Measurements from ENCODE around the gene CRAT. TPM values are rescaled to one million over a fixed set of nuclear protein-coding genes. Genes with fewer than 3 reads are reported as not detected.

Gene CRAT
- total and polyA plus RNA-seq, 2 donors (not counting 1 experiment from before 2014, with no cell fraction given), result 34.0 to 45.1 TPM

DNA sequence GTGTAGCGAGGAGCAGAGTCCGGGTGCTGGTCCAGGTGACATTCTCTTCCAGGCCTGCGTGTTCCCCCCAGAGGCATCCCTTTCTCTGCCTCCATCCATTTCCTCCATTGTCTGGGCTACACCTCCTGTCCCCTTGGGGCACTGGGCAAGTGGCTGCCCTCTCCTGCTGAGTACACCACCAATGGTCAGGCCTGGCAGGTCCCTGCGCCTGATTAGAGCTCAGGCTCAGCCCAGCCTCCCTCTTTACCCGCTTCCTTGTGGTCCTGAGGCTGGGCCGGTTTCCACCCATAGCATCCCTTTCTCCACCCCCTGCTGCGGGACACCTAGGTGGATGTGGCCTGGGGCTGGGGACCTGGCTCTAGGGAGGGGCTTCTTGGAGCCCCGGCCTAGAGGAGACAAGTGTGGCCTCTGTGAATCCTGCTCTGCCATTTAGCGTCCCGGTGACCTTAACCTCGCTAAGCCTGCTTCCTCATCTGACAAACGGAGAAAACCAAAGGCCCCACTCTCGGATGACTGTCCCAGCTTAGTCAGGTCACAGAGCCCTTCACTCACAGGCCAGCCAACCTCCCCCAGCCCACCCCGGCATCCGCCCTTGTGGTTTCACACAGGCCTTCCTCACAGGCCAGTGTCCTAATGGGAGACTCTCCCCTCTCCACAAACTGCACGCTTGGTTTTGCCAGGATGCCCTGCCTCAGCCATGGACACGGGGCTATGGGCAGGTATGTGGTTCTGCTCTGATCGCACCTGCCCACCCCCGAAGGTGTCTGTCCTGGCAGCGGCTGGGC, 16.8 kb downstream of the CRAT start:
- Histone ChIP-seq H3K36me3 (ENCODE audit: control insufficient read depth, insufficient read depth, low read length) (peaks cover 9% of the 10 kb centered on the region), H3K4me3 (replicated peaks in 1 of 4; ENCODE audit: control extremely low read depth in 1 of 4, insufficient read depth in 1 of 4, low read depth in 3 of 4, low read length in 4 of 4) (no peak overlapping the region), H3K27me3 (ENCODE audit: control insufficient read depth, insufficient read depth, low read length) (no peaks in the 10 kb centered on the region), H3K4me2 (ENCODE audit: extremely low read depth, insufficient read depth, low read length) (no peak overlapping the region), H4K20me1 (ENCODE audit: control insufficient read depth, extremely low read depth, insufficient read depth, low read length) (no peaks in the 10 kb centered on the region), H3K79me2 (ENCODE audit: control insufficient read depth, insufficient read depth, low read length) (no peaks in the 10 kb centered on the region), H3K9ac (ENCODE audit: insufficient read depth, low read length) (no peak overlapping the region), H2AFZ (ENCODE audit: low read length) (no peak overlapping the region), H3K9me3 (ENCODE audit: control insufficient read depth, insufficient read depth, low read depth, low read length) (no peaks in the 10 kb centered on the region), H3K4me1 (ENCODE audit: control insufficient read depth, extremely low read depth, insufficient read depth, low read length) (no peaks in the 10 kb centered on the region), H3K27ac (ENCODE audit: insufficient read depth, low read length) (no peak overlapping the region)
- TF ChIP-seq EZH2 (IDR thresholded peaks at IDR 0.05; ENCODE audit: low read length, missing control alignments), result no peak
- TF ChIP-seq, protein P1, sequence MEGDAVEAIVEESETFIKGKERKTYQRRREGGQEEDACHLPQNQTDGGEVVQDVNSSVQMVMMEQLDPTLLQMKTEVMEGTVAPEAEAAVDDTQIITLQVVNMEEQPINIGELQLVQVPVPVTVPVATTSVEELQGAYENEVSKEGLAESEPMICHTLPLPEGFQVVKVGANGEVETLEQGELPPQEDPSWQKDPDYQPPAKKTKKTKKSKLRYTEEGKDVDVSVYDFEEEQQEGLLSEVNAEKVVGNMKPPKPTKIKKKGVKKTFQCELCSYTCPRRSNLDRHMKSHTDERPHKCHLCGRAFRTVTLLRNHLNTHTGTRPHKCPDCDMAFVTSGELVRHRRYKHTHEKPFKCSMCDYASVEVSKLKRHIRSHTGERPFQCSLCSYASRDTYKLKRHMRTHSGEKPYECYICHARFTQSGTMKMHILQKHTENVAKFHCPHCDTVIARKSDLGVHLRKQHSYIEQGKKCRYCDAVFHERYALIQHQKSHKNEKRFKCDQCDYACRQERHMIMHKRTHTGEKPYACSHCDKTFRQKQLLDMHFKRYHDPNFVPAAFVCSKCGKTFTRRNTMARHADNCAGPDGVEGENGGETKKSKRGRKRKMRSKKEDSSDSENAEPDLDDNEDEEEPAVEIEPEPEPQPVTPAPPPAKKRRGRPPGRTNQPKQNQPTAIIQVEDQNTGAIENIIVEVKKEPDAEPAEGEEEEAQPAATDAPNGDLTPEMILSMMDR (conservative IDR thresholded peaks at IDR 0.05 in 1 of 2, IDR thresholded peaks at IDR 0.05 in 1 of 2; ENCODE audit: low read depth in 1 of 2, low read length in 2 of 2), result no peak
- no peak for DNase-seq (ENCODE audit: low read depth in 2 of 2)

DNA sequence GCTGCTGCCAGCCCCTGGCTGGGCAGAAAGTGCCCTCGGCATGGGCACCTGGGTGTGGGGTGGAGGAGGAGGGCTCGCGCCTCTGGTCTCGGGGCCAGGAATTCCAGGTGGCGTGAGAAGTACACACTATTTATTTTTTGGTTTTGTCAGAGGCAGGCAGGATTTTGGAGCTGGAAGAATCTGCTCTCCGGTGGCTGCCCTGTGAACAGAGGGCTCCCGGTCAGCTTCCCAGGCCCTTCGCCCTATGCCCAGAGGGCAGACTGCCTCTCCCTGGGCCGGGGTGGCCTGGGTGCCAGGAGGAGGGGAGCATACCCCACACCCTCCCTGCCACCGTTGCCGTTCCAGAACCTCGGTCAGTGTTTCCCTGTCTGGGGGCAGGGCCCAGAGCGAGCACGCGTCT, 21.3 kb downstream of the CRAT start:
- H3K4me1 ChIP-seq (ENCODE audit: control insufficient read depth, extremely low read depth, insufficient read depth, low read length), result no peaks in the 10 kb centered on the region
- no peaks in the 10 kb centered on the region for H3K9me3 ChIP-seq (ENCODE audit: control insufficient read depth, insufficient read depth, low read depth, low read length)
- no peak overlapping the region for H2AFZ ChIP-seq (ENCODE audit: low read length)
- no peaks in the 10 kb centered on the region for H4K20me1 ChIP-seq (ENCODE audit: control insufficient read depth, extremely low read depth, insufficient read depth, low read length)
- no peaks in the 10 kb centered on the region for H3K79me2 ChIP-seq (ENCODE audit: control insufficient read depth, insufficient read depth, low read length)
- peaks cover 2% of the 10 kb centered on the region for H3K36me3 ChIP-seq (ENCODE audit: control insufficient read depth, insufficient read depth, low read length)
- TF ChIP-seq, protein P1 (conservative IDR thresholded peaks at IDR 0.05 in 1 of 2, IDR thresholded peaks at IDR 0.05 in 1 of 2; ENCODE audit: low read depth in 1 of 2, low read length in 2 of 2), result no peak
- no peak for TF ChIP-seq EZH2 (IDR thresholded peaks at IDR 0.05; ENCODE audit: low read length, missing control alignments)
- no peak overlapping the region for H3K4me3 ChIP-seq (replicated peaks in 1 of 4; ENCODE audit: control extremely low read depth in 1 of 4, insufficient read depth in 1 of 4, low read depth in 3 of 4, low read length in 4 of 4)
- no peak overlapping the region for H3K9ac ChIP-seq (ENCODE audit: insufficient read depth, low read length)
- H3K27me3 ChIP-seq (ENCODE audit: control insufficient read depth, insufficient read depth, low read length), result no peaks in the 10 kb centered on the region
- no peak for DNase-seq (ENCODE audit: low read depth in 2 of 2)
- H3K4me2 ChIP-seq (ENCODE audit: extremely low read depth, insufficient read depth, low read length), result no peak overlapping the region
- no peak overlapping the region for H3K27ac ChIP-seq (ENCODE audit: insufficient read depth, low read length)

DNA sequence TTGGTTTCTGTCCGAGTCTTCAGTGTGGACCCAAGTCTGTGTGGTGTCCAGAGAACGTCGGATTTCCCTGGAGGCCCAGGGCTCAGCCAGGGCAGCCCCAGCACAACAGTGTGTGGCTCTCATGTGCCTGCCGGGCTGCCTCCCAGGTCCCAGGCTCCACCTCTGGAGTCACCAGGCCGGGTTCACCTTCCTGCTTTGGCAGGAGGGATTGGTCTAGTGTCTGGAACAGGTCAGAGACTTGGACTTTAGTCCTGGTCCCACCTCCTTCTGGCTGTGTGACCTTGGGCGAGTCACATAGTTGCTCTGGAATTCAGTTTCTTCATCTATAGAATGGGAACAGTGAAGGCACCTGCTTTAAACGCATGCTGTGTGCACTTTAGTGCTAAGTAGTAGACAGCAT, 26.5 kb downstream of the CRAT start:
- Histone ChIP-seq H3K4me3 (replicated peaks in 1 of 4; ENCODE audit: control extremely low read depth in 1 of 4, insufficient read depth in 1 of 4, low read depth in 3 of 4, low read length in 4 of 4) (no peak overlapping the region), H3K27me3 (ENCODE audit: control insufficient read depth, insufficient read depth, low read length) (no peaks in the 10 kb centered on the region), H3K4me2 (ENCODE audit: extremely low read depth, insufficient read depth, low read length) (no peak overlapping the region), H3K4me1 (ENCODE audit: control insufficient read depth, extremely low read depth, insufficient read depth, low read length) (peaks cover 6% of the 10 kb centered on the region), H3K9ac (ENCODE audit: insufficient read depth, low read length) (no peak overlapping the region), H3K79me2 (ENCODE audit: control insufficient read depth, insufficient read depth, low read length) (peaks cover 18% of the 10 kb centered on the region), H3K27ac (ENCODE audit: insufficient read depth, low read length) (no peak overlapping the region), H3K9me3 (ENCODE audit: control insufficient read depth, insufficient read depth, low read depth, low read length) (no peaks in the 10 kb centered on the region), H3K36me3 (ENCODE audit: control insufficient read depth, insufficient read depth, low read length) (peaks cover 2% of the 10 kb centered on the region), H2AFZ (ENCODE audit: low read length) (no peak overlapping the region), H4K20me1 (ENCODE audit: control insufficient read depth, extremely low read depth, insufficient read depth, low read length) (no peaks in the 10 kb centered on the region)
- no peak for TF ChIP-seq EZH2 (IDR thresholded peaks at IDR 0.05; ENCODE audit: low read length, missing control alignments)
- TF ChIP-seq, protein P1 (conservative IDR thresholded peaks at IDR 0.05 in 1 of 2, IDR thresholded peaks at IDR 0.05 in 1 of 2; ENCODE audit: low read depth in 1 of 2, low read length in 2 of 2), result no peak
- no peak for DNase-seq (ENCODE audit: low read depth in 2 of 2)
